Skeletal muscle cell (primary cell): ENCODE measurements around the gene NTN5.
A peak's percentile ranks its signal among the peaks of the same experiment; 100 is the strongest.
"Not testable (repeated sequence)": the region's sequence is repeated elsewhere in the genome, so short reads cannot be mapped to it uniquely, and the experiment has no call there.

Experiments
- DNase-seq: peaks from one replicate; pipeline ENCODE4 v3.0.0-alpha.2; 2010; ENCODE audit warnings: low read depth
- H3K4me3 ChIP-seq: 2 replicates; pipeline ENCODE4 v1.5.1; 2011; ENCODE audit warnings: low read depth, mild to moderate bottlenecking, control low read depth, low read length, moderate library complexity

The NTN5 gene

DNA sequence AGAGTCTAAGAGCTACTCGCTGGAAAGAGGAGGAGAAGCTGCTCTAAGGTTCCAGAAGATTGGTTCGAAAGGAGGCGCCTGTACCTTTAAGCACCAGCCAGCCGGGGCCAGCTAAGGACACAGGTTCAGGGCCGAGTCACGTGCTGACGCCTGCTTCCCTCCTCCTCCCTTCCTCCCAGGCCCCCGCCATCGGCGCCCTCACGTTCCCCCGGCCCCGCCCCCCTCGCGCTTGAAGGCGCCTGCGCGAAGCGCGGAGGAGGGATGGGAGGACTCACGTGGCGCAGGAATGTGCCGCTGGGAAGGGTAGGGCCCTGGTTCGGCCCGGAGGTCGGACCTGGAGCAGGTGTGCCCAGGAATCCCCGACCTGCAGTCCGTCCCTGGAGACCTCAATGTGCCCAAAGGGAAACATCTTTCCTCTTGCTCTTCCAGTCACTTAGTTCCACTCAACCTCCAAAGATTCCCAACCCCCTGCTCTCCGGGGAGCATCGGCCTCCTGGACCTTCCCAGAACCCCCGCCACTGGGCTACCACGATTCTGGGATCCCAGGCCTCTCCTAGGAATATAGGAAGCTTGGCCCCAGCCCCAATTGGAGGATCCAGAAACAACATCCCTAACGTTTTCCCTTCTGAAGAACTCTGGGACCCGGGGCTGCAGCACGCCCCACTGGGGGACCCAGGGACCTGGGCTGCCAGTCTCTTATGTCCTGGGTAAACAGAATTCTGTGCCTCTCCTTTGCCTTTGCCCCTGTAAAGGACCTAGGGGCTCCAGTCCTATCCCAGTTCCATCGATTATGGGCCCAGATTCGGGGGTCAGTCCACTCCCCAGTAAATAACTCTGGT, 38.2 kb downstream of the NTN5 start:
- peak overlapping the region; percentile 3 for H3K4me3 ChIP-seq
- peak; percentile 81 for DNase-seq

- H3K4me3 ChIP-seq = peak overlapping the region; percentile 3
- DNase-seq = no peak
Measured at GRCh38 chr19:48634036-48634342, 38.8 kb downstream of the NTN5 start.

GRCh38 chr19:48633148-48634035, 39.4 kb downstream of the NTN5 start:
- H3K4me3 ChIP-seq = no peak overlapping the region
- DNase-seq = no peak

GRCh38 chr19:48632692-48633147, 40.1 kb downstream of the NTN5 start:
- DNase-seq = no peak

GRCh38 chr19:48632286-48632685, 40.5 kb downstream of the NTN5 start:
- not testable (repeated sequence) for H3K4me3 ChIP-seq, DNase-seq

More at GRCh38 chr19:48632692-48633147, 40.1 kb downstream of the NTN5 start:
- H3K4me3 ChIP-seq = no peak overlapping the region

DNA sequence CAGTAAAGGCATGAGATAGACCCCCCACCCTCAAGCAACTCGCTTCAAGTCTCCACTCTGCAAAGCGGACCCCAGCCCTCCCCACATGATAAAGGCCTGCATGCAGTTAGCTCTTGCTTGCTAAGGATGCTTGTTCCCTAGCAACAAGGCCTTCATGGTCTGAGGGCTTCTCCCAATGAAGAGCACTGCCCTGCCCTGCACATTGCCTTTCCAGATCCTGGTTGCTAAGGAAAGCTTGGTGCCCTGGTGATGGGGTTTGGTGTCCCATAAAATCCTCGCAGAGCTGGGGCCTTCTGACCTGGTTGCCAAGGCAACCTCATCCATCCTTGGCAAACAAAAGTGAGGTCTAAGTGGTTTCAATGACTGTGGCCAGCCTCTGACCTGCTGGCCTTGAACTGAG, 41.6 kb downstream of the NTN5 start:
- DNase-seq = no peak
- peak overlapping the region; percentile 3 for H3K4me3 ChIP-seq

GRCh38 chr19:48630296-48631063, 42.3 kb downstream of the NTN5 start:
- DNase-seq = no peak
- peak overlapping the region; percentile 3 for H3K4me3 ChIP-seq

DNA sequence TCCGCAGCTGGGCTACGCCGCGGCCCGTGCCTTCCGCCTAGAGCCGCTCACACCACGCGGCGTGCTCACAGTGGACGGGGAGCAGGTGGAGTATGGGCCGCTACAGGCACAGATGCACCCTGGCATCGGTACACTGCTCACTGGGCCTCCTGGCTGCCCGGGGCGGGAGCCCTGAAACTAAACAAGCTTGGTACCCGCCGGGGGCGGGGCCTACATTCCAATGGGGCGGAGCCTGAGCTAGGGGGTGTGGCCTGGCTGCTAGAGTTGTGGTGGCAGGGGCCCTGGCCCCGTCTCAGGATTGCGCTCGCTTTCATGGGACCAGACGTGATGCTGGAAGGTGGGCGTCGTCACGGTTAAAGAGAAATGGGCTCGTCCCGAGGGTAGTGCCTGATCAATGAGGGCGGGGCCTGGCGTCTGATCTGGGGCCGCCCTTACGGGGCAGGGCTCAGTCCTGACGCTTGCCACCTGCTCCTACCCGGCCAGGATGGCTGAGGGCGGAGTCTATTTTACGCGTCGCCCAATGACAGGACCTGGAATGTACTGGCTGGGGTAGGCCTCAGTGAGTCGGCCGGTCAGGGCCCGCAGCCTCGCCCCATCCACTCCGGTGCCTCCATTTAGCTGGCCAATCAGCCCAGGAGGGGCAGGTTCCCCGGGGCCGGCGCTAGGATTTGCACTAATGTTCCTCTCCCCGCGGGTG, 43.1 kb downstream of the NTN5 start:
- no peak for DNase-seq
- H3K4me3 ChIP-seq = no peak overlapping the region

- H3K4me3 ChIP-seq = no peak overlapping the region
- no peak for DNase-seq
Measured at GRCh38 chr19:48629297-48629598, 43.6 kb downstream of the NTN5 start.

- no peak overlapping the region for H3K4me3 ChIP-seq
- no peak for DNase-seq
Measured at GRCh38 chr19:48628486-48629296, 44.1 kb downstream of the NTN5 start.

DNA sequence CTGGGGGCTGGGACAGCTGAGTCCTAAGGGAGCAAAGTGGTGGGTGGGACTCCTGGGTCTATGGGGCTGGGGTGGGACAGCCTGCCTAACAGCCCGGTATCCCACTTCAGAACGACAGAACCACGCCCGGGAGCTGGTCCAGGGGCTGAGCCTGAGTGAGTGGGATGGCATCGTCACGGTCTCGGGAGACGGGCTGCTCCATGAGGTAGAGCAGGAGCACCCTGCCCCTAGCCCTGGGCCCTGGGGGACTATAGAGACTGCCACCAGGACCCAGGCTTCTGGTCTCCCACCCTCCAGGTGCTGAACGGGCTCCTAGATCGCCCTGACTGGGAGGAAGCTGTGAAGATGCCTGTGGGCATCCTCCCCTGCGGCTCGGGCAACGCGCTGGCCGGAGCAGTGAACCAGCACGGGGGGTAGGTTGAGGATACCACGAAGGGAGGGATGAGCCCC, 44.9 kb downstream of the NTN5 start:
- H3K4me3 ChIP-seq = no peak overlapping the region

DNA sequence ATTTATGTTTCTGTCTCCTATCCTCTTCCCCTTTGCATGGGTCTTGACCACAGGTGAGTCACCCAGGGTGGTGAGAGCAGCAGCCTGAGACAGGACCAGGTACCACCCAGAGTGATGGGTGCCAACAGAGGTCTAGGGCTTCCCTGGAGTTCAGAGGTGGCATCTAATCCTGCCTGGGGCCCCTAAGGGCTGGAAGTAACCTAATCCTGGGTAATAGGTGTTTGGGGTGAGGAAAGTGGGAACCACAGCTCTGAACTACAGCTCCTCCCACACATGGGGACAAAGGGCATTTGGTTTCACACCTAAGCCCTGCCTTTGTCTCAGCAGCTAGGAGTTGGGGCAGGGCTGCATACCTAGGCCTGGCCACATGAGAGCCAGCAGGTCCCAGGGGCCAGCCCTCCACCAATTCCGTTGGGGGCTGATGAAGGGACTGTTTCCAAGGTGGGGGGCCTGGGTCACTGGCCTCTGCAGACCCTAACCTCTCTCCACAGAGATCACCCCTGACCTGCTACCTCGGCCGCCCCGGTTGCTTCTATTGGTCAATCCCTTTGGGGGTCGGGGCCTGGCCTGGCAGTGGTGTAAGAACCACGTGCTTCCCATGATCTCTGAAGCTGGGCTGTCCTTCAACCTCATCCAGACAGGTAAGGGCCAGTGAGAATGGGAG, 45.5 kb downstream of the NTN5 start:
- no peak for DNase-seq

More for the DNA sequence above, 44.9 kb downstream of the NTN5 start:
- no peak for DNase-seq

DNA sequence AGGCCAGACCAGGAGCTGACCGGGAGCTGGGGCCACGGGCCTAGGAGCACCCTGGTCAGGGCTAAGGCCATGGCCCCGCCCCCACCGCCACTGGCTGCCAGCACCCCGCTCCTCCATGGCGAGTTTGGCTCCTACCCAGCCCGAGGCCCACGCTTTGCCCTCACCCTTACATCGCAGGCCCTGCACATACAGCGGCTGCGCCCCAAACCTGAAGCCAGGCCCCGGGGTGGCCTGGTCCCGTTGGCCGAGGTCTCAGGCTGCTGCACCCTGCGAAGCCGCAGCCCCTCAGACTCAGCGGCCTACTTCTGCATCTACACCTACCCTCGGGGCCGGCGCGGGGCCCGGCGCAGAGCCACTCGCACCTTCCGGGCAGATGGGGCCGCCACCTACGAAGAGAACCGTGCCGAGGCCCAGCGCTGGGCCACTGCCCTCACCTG, 46.9 kb downstream of the NTN5 start:
- no peak for DNase-seq
- H3K4me3 ChIP-seq = no peak overlapping the region

More for the DNA sequence above, 45.5 kb downstream of the NTN5 start:
- no peak overlapping the region for H3K4me3 ChIP-seq

GRCh38 chr19:48624791-48625723, 47.8 kb downstream of the NTN5 start:
- DNase-seq = no peak
- peak overlapping the region; percentile 54 for H3K4me3 ChIP-seq

DNA sequence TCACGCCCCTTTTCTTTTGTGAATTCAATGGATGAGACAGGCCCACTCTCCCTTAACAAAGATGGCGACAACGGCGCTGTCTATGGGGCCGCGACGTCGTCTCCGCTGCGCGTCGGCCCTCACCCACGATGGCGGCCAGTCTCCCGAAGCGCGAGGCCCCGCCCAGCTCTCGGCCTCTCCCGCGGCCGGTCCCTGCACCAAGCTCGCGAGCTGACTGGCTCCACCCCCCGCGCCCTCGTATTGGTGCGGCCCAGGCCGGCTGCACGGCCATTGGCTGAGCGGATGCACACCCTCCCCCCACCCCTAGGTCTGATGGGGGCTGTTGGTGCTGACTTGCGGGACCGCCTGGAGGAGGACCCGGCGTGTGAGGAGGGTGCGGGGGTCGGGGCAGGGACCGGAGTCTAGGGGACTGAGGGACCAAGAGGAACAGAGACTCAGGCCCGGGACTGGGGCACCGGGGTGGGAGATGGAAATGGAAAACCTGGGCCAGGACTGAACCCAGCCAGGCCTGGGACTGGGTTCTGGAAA, 48.7 kb downstream of the NTN5 start:
- peak; percentile 92 for DNase-seq
- peak overlapping the region; percentile 54 for H3K4me3 ChIP-seq

GRCh38 chr19:48623556-48624066, 49.2 kb downstream of the NTN5 start:
- DNase-seq = no peak
- peak overlapping the region; percentile 39 for H3K4me3 ChIP-seq
